NT2/D1 (cell line): ENCODE measurements around the gene PRDM15.

Source experiments
- SUZ12 ChIP-seq: IDR thresholded peaks from 2 replicates; pipeline ENCODE4 v1.6.1; 2011; ENCODE audit not compliant: insufficient read length, insufficient read depth; ENCODE audit errors: extremely low read depth
- YY1 ChIP-seq: IDR thresholded peaks from 2 replicates; pipeline ENCODE4 v1.6.1; 2011; ENCODE audit not compliant: insufficient read length, insufficient read depth
- ZNF274 ChIP-seq: IDR thresholded peaks from 2 replicates; pipeline ENCODE4 v1.6.1; 2011; ENCODE audit warnings: mild to moderate bottlenecking, low read depth, low read length

GRCh38 chr21:41750051-41750450, 129.1 kb downstream of the PRDM15 start:
- TF ChIP-seq YY1, result no peak
- no peak for TF ChIP-seq ZNF274
- TF ChIP-seq SUZ12, result no peak
